Measurements from ENCODE around the gene LRRC7.

DNA sequence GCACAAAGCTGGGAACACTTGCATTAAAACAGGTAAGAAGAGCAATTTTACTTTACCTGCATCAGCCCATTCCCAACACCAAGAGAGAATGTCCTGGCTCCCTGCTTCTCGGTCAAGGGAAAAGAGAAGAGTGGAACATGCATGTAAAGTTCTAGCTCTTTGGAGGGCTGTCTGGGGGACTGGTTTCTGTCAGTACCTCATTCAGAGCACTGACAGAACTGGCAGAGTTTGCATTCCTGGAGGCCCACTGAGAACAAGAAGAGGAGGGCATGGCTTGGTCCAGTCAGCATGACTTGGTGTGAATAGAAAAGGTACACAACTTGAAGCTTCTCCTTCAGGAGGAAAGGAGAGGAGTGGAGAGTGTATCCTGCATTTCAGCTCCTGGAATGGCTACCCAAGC is 83.9 kb downstream of the LRRC7 start:
- no peak for TF ChIP-seq EP300 (IDR thresholded peaks at IDR 0.05)
- TF ChIP-seq, protein P1, sequence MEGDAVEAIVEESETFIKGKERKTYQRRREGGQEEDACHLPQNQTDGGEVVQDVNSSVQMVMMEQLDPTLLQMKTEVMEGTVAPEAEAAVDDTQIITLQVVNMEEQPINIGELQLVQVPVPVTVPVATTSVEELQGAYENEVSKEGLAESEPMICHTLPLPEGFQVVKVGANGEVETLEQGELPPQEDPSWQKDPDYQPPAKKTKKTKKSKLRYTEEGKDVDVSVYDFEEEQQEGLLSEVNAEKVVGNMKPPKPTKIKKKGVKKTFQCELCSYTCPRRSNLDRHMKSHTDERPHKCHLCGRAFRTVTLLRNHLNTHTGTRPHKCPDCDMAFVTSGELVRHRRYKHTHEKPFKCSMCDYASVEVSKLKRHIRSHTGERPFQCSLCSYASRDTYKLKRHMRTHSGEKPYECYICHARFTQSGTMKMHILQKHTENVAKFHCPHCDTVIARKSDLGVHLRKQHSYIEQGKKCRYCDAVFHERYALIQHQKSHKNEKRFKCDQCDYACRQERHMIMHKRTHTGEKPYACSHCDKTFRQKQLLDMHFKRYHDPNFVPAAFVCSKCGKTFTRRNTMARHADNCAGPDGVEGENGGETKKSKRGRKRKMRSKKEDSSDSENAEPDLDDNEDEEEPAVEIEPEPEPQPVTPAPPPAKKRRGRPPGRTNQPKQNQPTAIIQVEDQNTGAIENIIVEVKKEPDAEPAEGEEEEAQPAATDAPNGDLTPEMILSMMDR (IDR thresholded peaks at IDR 0.05): no peak
- no peak for TF ChIP-seq POLR2A (IDR thresholded peaks at IDR 0.05)

All from ovary (tissue), 3 donors.